Neural progenitor cell (in vitro differentiated cells): Measurements from ENCODE around the gene CDCA5.

Source experiments
- CTCF ChIP-seq: fragments of 200-600 bp; sonication (generic); IDR thresholded peaks from 2 replicates; pipeline ENCODE4 v1.5.1; 2017; ENCODE audit warnings: antibody characterized with exemption, mild to moderate bottlenecking
- EZH2 ChIP-seq: fragments of 200-600 bp; sonication (generic); IDR thresholded peaks from 2 replicates; pipeline ENCODE4 v1.6.1; 2017; ENCODE audit warnings: antibody characterized with exemption, mild to moderate bottlenecking, moderate library complexity
- EZH2phosphoT487 ChIP-seq: fragments of 200-600 bp; sonication (generic); IDR thresholded peaks from 2 replicates; pipeline ENCODE4 v1.6.1; 2017; ENCODE audit warnings: antibody characterized with exemption

- TF ChIP-seq CTCF, result no peak
- no peak for TF ChIP-seq EZH2phosphoT487
- TF ChIP-seq EZH2, result no peak
These were observed 41.6 kb upstream of the CDCA5 start for GRCh38 chr11:65125197-65126056.
